Stimulated activated CD4-positive, alpha-beta T cell treated with anti-CD3 and anti-CD28 coated beads, Interleukin-4, amount 100 ng/mL, for 4 hours (primary cell): Measurements from ENCODE around the gene SERPINA10.
"Not testable (repeated sequence)": the region's sequence is repeated elsewhere in the genome, so short reads cannot be mapped to it uniquely, and the experiment has no call there.

Experiments
- DNase-seq, 2 experiments: peaks; one replicate each; pipeline ENCODE4 v3.0.0-alpha.2; 2020

SERPINA10 gene

DNA sequence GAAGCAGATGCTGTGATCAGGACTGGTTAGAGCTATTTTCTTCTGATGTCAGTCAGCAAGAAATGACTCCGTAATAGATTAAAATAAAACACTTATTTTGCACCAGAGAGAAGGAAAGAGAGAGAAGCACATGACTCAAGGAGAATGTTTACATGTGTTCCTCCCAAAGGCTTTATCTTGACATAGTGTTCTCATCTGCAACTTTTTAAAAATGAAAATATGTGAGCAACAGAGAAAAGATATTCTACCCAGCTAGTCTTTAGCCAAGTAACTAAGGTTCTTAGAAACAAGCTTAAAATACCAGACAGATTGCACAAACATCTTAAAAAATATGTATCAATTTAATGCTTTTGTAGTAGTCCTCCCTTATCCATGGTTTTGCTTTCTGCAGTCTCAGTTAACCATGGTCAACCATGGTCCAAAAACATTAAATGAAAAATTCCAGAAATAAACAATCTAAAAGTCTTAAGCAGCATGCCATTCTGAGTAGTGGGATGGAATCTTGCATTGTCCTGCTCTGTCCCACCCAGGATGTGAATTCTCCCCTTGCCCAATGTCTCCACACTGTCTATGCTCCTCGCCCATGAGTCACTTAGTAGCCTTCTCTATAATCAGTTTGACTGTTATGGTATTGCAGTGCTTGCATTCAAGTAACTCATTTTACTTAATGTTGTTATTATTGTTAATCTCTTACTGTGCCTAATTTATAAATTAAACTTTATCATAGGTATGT lies 9.9 kb downstream of the SERPINA10 start:
- no peak for DNase-seq

DNA sequence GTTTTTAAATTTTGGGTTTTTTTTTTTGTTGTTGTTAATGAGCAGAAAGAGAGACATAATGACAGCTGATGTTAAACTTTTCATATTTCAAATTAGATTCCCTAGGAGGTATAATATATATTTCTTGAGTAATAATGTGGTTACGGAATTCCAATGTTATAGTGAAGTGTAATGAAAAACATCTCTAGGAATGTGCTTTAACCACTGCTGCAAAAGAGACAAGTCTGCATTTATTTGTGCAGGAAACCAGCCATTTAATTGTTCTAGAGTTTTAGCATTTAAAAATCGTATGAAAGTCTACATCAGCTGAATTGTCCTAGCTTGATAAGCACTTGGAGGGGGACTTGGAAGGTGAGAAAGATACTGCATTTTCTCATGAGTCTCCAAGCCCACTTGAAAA lies 14.3 kb downstream of the SERPINA10 start:
- DNase-seq: no peak

DNA sequence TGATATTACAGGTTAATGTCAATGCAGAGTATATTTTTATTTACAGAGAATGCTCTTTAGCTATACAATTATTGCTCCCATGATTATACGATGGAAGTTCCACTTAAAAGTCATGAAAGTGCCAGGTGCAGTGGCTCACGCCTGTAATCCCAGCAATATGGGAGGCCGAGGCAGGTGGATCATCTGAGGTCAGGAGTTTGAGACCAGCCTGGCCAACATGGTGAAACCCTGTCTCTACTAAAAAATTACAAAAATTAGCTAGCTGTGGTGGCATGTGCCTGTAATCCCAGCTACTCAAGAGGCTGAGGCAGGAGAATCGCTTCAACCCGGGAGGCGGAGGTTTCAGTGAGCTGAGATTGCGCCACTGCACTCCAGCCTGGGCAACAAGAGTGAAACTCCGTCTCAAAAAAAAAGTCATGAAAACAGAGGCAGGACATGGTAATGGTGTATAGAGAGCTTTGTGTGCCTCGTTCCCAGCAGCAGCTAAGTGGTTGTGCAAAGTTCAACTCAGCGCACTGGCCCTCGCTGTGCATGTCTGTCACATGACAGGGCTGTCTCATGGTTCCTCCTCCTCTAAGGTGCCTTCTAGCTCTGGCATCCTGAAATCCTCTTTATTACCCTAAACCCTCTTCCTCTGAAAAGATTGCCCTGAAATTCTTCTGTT lies 16.0 kb downstream of the SERPINA10 start:
- not testable (repeated sequence) for DNase-seq

DNA sequence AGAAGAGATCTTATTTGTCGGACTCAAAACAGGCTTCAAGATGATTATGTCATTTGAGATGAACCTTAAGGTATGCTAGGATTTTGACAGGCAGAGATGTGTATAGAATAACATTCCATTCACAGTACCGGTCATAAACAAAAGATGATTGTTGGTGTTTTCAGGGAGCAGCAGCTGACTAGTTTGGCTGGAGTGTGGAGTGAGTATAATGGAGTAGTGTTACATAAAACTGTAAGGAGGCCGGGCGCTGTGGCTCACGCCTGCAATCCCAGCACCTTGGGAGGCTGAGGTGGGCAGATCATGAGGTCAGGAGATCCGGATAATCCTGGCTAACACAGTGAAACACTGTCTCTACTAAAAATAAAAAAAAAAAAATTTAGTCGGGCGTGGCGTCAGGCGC lies 23.9 kb downstream of the SERPINA10 start:
- no peak for DNase-seq

DNA sequence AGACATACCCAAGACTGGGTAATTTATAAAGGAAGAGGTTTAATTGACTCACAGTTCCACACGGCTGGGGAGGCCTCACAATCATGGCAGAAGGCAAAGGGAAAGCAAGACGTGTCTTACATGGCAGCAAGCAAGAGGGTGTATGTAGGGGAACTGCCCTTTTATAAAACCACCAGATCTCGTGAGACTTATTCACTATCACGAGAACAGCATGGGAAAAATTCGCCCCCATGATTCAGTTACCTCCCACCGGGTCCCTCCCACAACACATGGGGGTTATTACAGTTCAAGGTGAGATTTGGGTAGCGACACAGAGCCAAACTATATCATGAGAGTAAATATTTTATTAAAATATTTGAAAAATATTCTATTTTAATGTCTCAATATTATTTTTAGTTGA lies 24.5 kb downstream of the SERPINA10 start:
- DNase-seq: not testable (repeated sequence)

DNA sequence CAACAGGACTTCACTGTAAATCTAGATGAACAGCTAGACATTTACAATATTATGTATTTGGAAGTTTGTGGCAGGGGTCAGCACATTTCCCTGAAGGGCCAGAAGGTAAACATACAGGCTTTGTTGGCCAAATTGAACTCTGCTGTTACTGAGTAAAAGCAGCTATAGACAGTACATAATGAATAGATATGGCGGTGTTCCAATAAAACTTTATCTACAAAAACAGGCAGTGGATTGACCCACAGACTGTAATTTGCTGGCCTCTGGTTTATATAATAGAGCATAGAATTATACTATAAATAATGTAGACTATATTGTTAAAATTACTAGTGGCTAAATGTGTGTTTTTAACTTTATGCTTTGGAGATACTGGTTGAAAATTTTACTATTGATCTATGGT lies 25.7 kb downstream of the SERPINA10 start:
- DNase-seq: no peak

DNA sequence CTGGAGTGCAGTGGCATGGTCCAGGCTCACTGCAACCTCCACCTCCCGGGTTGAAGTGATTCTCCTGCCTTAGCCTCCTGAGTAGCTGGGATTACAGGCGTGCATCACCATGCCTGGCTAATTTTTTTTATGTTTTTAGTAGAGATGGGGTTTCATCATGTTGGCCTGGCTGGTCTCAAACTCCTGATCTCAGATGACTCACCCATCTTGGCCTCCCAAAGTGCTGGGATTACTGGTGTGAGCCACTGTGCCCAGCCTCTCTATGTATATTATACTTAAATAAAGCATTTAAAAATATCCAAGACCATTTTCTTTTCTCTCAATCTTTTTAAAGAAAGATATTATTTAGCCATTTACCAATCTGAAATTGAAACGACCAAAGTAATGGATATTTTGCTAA lies 28.9 kb downstream of the SERPINA10 start:
- not testable (repeated sequence) for DNase-seq

DNA sequence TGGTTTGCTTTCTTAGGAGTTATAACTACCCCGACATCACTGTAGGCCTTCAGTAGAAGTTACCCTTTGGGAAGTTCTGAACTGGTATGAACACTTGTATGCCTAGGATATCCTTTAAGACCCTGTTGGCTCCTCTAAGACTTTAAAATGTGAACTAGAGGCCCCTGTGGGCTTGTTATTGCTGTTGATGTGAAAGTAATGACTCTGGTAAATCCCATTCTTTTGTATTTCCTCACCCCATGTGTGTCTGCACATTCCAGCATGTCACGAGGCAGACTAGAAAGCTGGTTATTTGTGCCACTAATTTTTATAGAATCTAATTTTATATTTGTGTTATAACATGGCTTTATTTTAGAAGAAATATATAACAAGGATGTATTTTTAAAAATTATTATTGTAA lies 48.9 kb downstream of the SERPINA10 start:
- no peak for DNase-seq

DNA sequence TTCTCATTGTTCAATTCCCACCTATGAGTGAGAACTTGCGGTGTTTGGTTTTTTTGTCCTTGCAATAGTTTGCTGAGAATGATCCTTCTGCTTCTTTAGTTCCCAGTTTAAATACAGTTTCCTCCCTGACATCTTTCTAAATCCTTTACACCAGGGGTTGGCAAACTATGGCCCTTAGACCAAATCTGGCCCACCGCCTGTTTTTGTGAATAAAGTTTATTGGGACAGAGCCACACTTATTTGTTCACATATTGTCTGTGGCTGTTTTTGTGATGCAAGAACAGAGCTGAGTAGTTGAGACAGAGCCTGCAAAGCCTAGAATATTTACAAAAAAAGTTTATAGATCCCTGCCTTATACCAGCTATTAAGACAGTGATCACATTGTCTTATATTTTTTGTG lies 53.7 kb downstream of the SERPINA10 start:
- DNase-seq: no peak

DNA sequence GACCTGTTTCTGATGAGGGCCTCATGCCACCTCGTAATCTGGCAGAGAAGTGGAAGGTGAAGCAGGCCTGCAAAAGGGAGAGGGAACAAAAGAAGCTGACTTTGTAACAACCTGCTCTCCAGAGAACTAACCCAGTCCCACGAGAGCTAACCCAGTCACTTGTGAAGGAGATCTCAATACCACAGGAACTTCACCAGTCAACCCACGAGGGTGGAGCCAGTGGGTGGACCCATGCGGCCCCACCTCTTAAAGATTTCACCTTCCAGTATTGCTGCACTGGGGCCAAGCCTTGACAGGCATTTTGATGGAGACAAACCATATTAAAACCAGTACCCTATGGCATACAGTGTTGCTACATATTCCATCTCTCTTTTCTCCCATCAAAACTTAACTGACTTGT lies 55.1 kb downstream of the SERPINA10 start:
- no peak for DNase-seq

DNA sequence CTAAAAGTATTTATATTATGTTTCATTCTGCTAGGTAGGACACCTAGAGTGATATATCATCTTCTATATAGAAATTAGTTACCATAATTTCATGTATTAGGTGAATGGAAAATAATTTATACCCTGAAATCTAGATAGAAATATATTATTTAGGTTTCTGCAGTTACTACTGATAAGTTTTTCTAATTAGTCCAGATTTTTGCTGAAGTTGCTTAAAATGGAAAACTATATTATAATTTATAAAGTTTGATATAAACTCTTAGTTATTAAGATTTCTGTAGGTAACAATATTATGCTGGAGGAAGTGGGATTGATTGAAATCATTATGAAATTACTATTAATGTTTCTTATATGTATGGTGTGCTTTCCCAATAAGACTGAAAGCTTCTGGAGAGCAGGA lies 56.0 kb downstream of the SERPINA10 start:
- DNase-seq: no peak
